Lower leg skin (tissue), 3 donors: ENCODE results near the gene TMEM154.

Source experiments
- CTCF ChIP-seq, 3 donors: fragments of 450-650 bp; IDR thresholded peaks; one replicate each; pipeline ENCODE4 v1.5.1; 2016; ENCODE audit warnings: antibody characterized with exemption in 3 of 3, mild to moderate bottlenecking in 3 of 3, moderate library complexity in 2 of 3
- POLR2A ChIP-seq, 2 donors: fragments of 450-650 bp; IDR thresholded peaks; one replicate each; pipeline ENCODE4 v1.6.1; 2016 to 2017; ENCODE audit warnings: antibody characterized with exemption in 2 of 2, mild to moderate bottlenecking in 1 of 2, moderate library complexity in 1 of 2

GRCh38 chr4:152643153-152644035 is 36.4 kb downstream of the TMEM154 start:
- TF ChIP-seq CTCF (IDR thresholded peaks at IDR 0.05) (no peak), POLR2A (IDR thresholded peaks at IDR 0.05) (no peak)
